SK-N-SH (cell line): ENCODE measurements around the gene LIN9.

Experiments
- CTCF ChIP-seq: fragments of 200-600 bp; sonication (generic); IDR thresholded peaks from 2 replicates; pipeline ENCODE4 v1.6.1; 2017; ENCODE audit warnings: antibody characterized with exemption, mild to moderate bottlenecking, moderate library complexity
- ELF1 ChIP-seq: IDR thresholded peaks from 2 replicates; pipeline ENCODE4 v1.4.0; 2012
- FOSL2 ChIP-seq: IDR thresholded peaks from 2 replicates; pipeline ENCODE4 v1.4.0; 2012; ENCODE audit warnings: low read depth, mild to moderate bottlenecking, moderate library complexity, borderline replicate concordance
- GABPA ChIP-seq: IDR thresholded peaks from 2 replicates; pipeline ENCODE4 v1.4.0; 2012; ENCODE audit warnings: low read depth, mild to moderate bottlenecking
- MAX ChIP-seq: IDR thresholded peaks from 2 replicates; pipeline ENCODE4 v1.4.0; 2012; ENCODE audit warnings: low read depth
- NFIC ChIP-seq: IDR thresholded peaks from 2 replicates; pipeline ENCODE4 v1.4.0; 2012; ENCODE audit warnings: borderline replicate concordance

- no peak for TF ChIP-seq ELF1
- no peak for TF ChIP-seq CTCF
- TF ChIP-seq MAX = no peak
- no peak for TF ChIP-seq NFIC
- TF ChIP-seq GABPA = no peak
- TF ChIP-seq FOSL2 = no peak
These were observed 27.9 kb downstream of the LIN9 start for GRCh38 chr1:226281058-226281457.
